Fibroblast of villous mesenchyme (primary cell): ENCODE measurements around the gene CABP7. TPM values are rescaled to one million over a fixed set of nuclear protein-coding genes. Genes with fewer than 3 reads are reported as not detected.
A peak's percentile ranks its signal among the peaks of the same experiment; 100 is the strongest.

Source experiments
- DNase-seq: peaks from one replicate; pipeline ENCODE4 v3.0.0-alpha.2; 2010; ENCODE audit warnings: low read depth
- H3K4me3 ChIP-seq: 2 replicates; pipeline ENCODE4 v1.5.1; 2011; ENCODE audit warnings: low read depth, mild to moderate bottlenecking, low read length
- total RNA-seq: library from RNA; depleted of rRNA; stranded (reverse); fragments of >200 nt; gene quantifications from 2 replicates; pipeline ENCODE4 v1.2.3, GENCODE V29; 2012
- TF ChIP-seq, protein P1 (sequence below): IDR thresholded peaks from 2 replicates; pipeline ENCODE4 v1.5.1; 2012; ENCODE audit warnings: low read depth, mild to moderate bottlenecking, low read length; ENCODE audit not compliant: insufficient read depth

The CABP7 gene
- total RNA-seq, 1 donor, result not detected

DNA sequence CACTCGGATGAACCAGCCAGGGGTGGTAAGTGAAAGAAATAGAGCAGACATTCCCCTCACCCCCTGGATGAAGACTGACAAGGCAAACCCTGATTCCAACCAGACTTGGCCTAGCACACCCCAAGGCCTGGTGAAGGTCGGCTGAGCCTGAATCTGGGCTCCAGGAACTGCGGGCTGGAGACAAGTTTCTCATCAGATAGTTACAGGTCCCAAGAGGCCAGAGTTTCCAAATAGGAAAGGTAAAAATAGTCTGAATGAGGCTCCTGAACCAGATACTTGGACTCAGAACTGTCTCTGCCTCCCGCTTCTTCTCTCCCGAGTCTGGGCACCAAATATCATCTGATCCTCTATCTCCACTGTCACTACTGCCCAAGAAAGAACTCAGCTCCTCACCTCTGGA is 39.2 kb downstream of the CABP7 start:
- no peak for DNase-seq
- H3K4me3 ChIP-seq, result no peak overlapping the region
- TF ChIP-seq, protein P1, sequence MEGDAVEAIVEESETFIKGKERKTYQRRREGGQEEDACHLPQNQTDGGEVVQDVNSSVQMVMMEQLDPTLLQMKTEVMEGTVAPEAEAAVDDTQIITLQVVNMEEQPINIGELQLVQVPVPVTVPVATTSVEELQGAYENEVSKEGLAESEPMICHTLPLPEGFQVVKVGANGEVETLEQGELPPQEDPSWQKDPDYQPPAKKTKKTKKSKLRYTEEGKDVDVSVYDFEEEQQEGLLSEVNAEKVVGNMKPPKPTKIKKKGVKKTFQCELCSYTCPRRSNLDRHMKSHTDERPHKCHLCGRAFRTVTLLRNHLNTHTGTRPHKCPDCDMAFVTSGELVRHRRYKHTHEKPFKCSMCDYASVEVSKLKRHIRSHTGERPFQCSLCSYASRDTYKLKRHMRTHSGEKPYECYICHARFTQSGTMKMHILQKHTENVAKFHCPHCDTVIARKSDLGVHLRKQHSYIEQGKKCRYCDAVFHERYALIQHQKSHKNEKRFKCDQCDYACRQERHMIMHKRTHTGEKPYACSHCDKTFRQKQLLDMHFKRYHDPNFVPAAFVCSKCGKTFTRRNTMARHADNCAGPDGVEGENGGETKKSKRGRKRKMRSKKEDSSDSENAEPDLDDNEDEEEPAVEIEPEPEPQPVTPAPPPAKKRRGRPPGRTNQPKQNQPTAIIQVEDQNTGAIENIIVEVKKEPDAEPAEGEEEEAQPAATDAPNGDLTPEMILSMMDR, result no peak

DNA sequence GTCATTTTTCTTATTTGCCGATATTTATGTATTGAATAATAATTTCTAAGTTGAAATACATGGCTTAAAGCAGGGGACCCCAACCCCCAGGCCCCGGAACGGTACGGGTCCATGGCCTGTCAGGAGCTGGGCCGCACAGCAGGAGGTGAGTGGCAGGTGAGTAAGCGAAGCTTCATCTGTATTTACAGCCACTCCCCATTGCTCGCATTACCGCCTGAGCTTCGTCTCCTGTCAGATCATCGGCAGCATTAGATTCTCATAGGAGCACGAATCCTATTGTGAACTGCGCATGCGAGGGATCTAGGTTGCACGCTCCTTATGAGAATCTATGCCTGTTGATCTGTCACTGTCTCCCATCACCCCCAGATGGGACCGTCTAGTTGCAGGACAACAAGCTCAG is 42.5 kb downstream of the CABP7 start:
- TF ChIP-seq, protein P1, result no peak
- no peak for DNase-seq
- H3K4me3 ChIP-seq, result no peak overlapping the region

DNA sequence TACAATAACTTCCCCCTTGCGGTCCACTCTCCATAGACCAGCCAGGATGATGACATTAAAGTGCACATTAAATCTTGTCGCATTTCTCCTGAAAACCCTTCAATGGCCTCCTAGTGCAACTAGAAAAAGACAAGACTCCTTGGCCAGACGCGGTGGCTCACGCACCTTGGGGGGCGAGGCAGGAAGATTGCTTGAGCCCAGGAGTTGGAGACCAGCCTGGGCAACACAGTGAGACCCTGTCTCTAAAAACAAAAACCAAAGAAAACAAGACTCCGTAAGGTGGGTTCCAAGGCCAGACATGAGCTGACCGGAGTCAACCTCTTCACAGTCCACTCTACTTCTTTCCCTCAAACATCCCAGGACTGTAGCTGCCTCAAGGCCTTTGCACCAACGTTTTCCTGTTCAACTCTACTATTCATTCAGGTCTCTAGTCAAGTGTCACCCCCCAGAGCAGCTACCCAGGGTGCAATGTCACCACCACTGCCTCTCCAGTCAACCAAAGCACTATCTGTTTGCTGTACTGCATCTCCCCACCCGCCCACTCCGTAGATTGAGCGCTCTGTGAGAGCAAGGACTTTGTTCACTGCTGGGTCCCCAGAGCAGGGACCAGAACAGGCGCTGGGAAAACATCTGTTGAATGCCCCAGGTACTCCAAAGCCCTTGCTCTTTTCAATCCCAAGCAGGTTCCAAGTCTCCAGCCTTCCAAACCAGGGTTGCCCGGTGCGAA is 46.3 kb downstream of the CABP7 start:
- DNase-seq, result no peak
- TF ChIP-seq, protein P1, result no peak
- H3K4me3 ChIP-seq, result peak overlapping the region; percentile 100

DNA sequence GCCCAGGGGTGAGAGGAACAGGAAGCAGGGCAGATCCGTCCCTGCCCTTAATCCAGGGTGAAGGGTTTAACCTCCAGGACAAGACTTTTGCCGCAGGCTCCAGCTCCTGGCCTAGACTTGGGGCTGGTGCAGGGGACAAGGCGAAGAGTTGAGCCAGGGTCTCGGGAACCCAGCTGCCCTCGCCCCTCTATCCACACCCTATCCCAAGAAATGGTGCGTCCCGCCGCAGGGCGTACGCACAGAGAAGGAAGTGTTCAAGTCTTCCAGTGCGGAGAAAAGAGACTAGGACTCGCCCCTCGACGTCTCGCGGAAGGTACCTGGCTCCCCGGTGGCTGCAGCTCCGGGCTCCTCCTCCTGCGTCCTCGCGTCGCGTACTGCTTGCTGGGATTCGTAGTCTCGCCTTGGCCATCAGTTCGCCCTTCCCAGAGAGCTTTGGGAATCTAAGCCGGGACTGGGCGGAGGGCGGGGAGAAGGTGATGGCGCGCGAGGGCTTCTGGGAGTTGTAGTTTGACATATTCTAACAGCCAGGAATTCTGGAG is 46.9 kb downstream of the CABP7 start, which contains the start of gene ZMAT5:
Gene ZMAT5 (minus strand): TSS at position 376 of the 539 bp plus-strand sequence. CDS start 18,463 bp downstream, outside the sequence.
- TF ChIP-seq, protein P1, result no peak
- DNase-seq, result peak; percentile 97
- H3K4me3 ChIP-seq, result peak within 1 kb of the TSS; percentile 100

DNA sequence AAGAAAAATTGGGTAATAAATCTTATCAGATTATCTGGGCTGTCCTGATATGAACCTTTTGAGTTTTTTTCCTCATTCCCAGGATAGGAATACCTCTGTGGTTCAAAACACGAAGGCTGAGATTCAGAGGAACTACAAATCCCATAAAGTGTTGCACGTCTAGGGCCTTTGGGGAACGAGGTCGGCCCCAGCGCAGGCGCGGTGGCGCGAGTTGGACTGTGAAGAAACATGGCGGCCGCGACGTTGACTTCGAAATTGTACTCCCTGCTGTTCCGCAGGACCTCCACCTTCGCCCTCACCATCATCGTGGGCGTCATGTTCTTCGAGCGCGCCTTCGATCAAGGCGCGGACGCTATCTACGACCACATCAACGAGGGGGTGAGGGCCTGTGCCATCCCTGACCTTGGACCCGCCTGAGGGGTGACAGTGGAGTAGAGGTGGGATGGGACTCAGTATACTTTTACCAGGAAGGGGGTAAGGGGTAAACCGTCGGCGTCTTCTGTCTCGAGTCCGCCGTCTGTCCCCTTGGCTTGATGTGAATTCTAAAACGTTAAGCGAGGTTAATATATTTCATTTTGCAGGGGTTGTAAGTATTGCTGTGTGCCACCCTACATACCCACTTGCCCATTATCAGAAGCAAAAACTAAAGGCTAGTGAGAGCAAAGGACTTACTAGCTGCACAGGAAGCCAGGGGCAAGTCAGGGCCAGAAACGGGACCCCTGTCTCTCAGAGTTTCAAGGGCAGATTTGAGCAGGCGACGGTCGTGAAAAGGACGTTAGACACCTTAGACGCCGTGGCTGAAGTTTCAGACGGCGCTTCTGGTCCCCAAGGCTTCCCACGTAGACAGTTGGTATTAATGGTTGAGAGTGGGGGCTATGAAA is 47.6 kb downstream of the CABP7 start, which contains the start of gene UQCR10:
Gene UQCR10 (plus strand): TSS at position 199 of the 881 bp plus-strand sequence. CDS start 30 bp downstream, at position 229.
- DNase-seq, result peak; percentile 92
- H3K4me3 ChIP-seq, result peak within 1 kb of the TSS; percentile 100
- TF ChIP-seq, protein P1, result no peak

DNA sequence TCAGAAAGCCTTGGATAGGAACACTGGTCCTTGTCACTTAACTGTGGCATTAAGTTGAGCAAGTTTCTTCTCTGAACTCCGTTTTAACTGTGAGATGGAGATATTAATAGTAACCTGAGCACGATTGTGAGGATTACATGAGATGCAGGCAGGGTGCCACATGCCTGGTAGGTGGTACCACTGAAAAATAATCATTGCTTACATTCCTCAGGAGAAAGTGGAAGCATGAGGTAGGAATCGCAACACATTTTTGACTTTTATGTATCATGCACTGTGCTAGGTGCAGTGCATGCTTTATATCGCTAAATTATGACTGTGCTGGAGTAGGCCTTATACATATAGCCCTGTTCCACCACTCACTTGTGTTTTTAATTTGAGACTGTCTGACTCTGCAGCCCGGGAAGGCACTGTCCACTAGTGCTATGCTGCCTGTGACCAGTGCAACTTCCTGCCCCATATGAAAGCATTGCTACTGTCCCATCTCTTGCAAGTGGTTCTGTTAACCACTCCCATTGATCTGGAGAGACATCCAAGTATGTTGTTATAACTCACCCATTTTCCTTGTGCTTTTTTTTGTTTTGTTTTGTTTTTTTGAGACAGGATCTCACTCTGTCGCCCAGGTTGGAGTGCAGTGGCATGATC is 48.4 kb downstream of the CABP7 start:
- DNase-seq, result no peak
- peak overlapping the region; percentile 100 for H3K4me3 ChIP-seq
- TF ChIP-seq, protein P1, result no peak
